ENCODE measurements around the gene EXTL1. TPM values are rescaled to one million over a fixed set of nuclear protein-coding genes. Genes with fewer than 3 reads are reported as not detected.

EXTL1 gene
- total and polyA plus RNA-seq, 2 donors (not counting 3 experiments of a cell fraction or from before 2014, with no cell fraction given): not detected

DNA sequence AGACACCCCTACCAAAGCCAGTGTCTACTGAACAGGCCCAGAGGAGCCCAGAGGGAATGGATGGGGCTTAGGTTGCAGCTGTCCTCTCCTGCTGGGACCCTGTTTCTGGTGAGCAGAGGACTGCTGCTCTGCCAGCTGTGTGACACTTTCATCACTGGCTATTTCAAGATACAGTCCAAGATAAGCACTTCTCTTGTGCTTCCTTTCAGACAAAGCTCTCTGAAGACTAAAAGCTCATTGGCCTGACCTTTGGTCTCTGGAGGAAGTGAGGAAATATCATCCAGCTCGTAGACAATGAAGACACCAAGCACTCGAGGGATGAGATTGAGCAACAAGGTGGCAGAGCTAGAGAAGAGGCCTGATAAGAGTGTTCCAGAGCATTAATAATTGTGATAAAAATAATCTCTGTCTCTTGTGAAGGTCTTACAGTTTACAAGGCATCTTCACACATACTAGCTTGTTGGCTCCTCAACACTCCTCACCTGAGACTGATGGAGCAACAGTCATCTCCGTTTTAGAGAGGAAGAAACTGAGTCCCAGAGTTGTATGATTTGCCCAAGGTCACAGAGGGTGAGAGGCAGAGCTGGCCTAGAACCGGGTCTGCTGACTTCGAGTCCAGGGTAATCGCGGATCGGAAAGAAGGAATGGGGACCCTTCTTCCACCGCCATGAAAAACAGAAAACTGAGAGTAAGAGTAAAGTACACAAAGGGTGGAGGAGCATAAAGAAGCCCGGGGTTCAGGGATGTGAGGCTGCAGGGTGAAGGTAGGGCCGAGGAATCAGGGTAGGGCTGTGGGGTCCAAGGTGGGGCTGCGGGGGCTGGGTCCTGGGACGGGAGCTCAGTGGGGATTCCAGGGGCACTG is 24.4 kb upstream of the EXTL1 start:
- H3K36me3 ChIP-seq (ENCODE audit: control insufficient read depth in 2 of 2, extremely low read depth in 1 of 2, insufficient read depth in 2 of 2, low read length in 2 of 2): no peaks in the 10 kb centered on the region
- peak overlapping the region; percentile 57 for H3K27ac ChIP-seq (ENCODE audit: insufficient read depth, low read depth, low read length)
- FAIRE-seq (peak; percentile 77), DNase-seq (ENCODE audit: low read depth, low spot score) (peak; percentile 36)
- H2AFZ ChIP-seq (ENCODE audit: low read depth, low read length): peak overlapping the region; percentile 78
- no peaks in the 10 kb centered on the region for H4K20me1 ChIP-seq (replicated peaks; ENCODE audit: control insufficient read depth, extremely low read depth, insufficient read depth, low read length)
- H3K79me2 ChIP-seq (ENCODE audit: control insufficient read depth, insufficient read depth, low read length): no peaks in the 10 kb centered on the region
- H3K9me3 ChIP-seq (replicated peaks; ENCODE audit: control insufficient read depth, insufficient read depth, low read length): no peaks in the 10 kb centered on the region
- H3K4me3 ChIP-seq (replicated peaks in 1 of 3; ENCODE audit: insufficient read depth in 1 of 3, low read depth in 1 of 3, low read length in 3 of 3): peak overlapping the region; percentile 41 to 83 (median 68)
- intact Hi-C loops (cut with micrococcal nuclease) (no loop called here), dilution Hi-C loops (cut with MboI; ENCODE audit: extremely low pct_ligation_motif_present, low sequenced_read_pairs) (loop anchor here (25.0 kb wide), 1 partner anchor 110 kb away; the partner anchor contains the start of gene PAQR7)
- POLR2A ChIA-PET: interaction anchor here (0.6 to 1.6 kb wide), 5 partner anchors 86 to 160 kb away, joined by 3 to 14 read pairs (median 4); no protein-coding TSS in a partner anchor
- H3K4me2 ChIP-seq (ENCODE audit: insufficient read depth, low read length): peak overlapping the region; percentile 91
- BruUV-seq (replicated peaks): TSS peak; percentile 70
- H3K9ac ChIP-seq (replicated peaks; ENCODE audit: extremely low read depth, insufficient read depth, low read length): peak overlapping the region; percentile 66
- CTCF ChIA-PET: interaction anchor here (0.6 to 10.2 kb wide), 34 partner anchors 9 to 425 kb away, joined by 3 to 404 read pairs (median 4); partner anchors contain the start of genes MTFR1L, PAQR7, STMN1 and ZNF593
- H3K27me3 ChIP-seq (ENCODE audit: control insufficient read depth in 2 of 2, insufficient read depth in 2 of 2, low read length in 2 of 2): no peaks in the 10 kb centered on the region
- TF ChIP-seq MAX (IDR thresholded peaks at IDR 0.05; ENCODE audit: insufficient read depth, insufficient read length): no peak
- no peak for TF ChIP-seq MYC (IDR thresholded peaks at IDR 0.05; ENCODE audit: low read depth, low read length)
- peak; percentile 78 for TF ChIP-seq GATA2 (IDR thresholded peaks at IDR 0.05; ENCODE audit: insufficient read depth, insufficient read length, low read depth, low read length)
- peaks cover 16% of the 10 kb centered on the region for H3K4me1 ChIP-seq (ENCODE audit: control insufficient read depth, extremely low read depth, insufficient read depth, low read length)
- no peaks in the 10 kb centered on the region for H3K9me1 ChIP-seq (replicated peaks; ENCODE audit: control insufficient read depth, extremely low read depth, insufficient read depth, low read length)
